Pancreas (tissue), 10 donors: ENCODE results near the gene ADAMTS15. TPM values are rescaled to one million over a fixed set of nuclear protein-coding genes. Genes with fewer than 3 reads are reported as not detected.

ENCODE experiments used
- ATAC-seq, 4 donors: fragments of 200-7000 bp; cut with Tn5 transposase; one replicate each; pipeline versions ENCODE4 v1.8.0 to v1.9.1; 2020; ENCODE audit warnings: mild to moderate bottlenecking in 4 of 4, moderate library complexity in 4 of 4
- DNase-seq, 6 donors: peaks; one replicate each; pipeline ENCODE4 v3.0.0-alpha.2; 2020
- FAIRE-seq: peaks from 2 replicates; lab custom pipeline; 2012; peaks lifted over from hg19 to GRCh38; lab: Jason Lieb, UNC
- H3K27ac ChIP-seq, 4 donors: fragments of 200-600 bp; sonication (generic); 1 replicate in 3 of 4; 2 replicates in 1 of 4; pipeline versions ENCODE4 v1.5.0 to v1.8.0; 2020
- H3K27me3 ChIP-seq, 4 donors: fragments of 200-600 bp; one replicate each; pipeline ENCODE4 v1.8.0; 2021
- H3K36me3 ChIP-seq, 3 donors: fragments of 200-600 bp; sonication (generic) in 1 of 3; one replicate each; pipeline versions ENCODE4 v1.5.0 to v1.8.0; 2020 to 2021
- H3K4me1 ChIP-seq, 3 donors: fragments of 200-600 bp; one replicate each; pipeline ENCODE4 v1.8.0; 2021
- H3K4me3 ChIP-seq, 4 donors: fragments of 200-600 bp; sonication (generic) in 2 of 4; one replicate each; pipeline versions ENCODE4 v1.5.0 to v1.8.0; 2020 to 2021
- H3K9me3 ChIP-seq, 4 donors: fragments of 200-600 bp; one replicate each; pipeline ENCODE4 v1.8.0; 2021
- WGBS, 2 donors: extraction: QIAGEN DNeasy Blood & Tissue Kit; methylation state at CpG; one replicate each; pipeline ENCODE4 v1.1.7; 2013; 5-methylcytosine and 5-hydroxymethylcytosine counted together
- intact Hi-C, 3 donors: fragments of 100-400 bp; cut with DNase I; formaldehyde crosslinking; loops; one replicate each; pipeline versions ENCODE4 v1.11.1 to v1.14.2; 2022
- polyA plus RNA-seq, 2 donors: library from polyadenylated mRNA; stranded (reverse); fragments of 200-250 nt; gene quantifications; one replicate each; pipeline ENCODE4 v1.2.3, GENCODE V29; 2013
- total RNA-seq, 6 donors: library from RNA; stranded (reverse); fragmentation: NEBNext Ultra II Directional in 4 of 6; extraction: Animal tissue kit (Norgen Biotek cat#: 25700) in 4 of 6; gene quantifications; one replicate each; pipeline versions ENCODE4 v1.2.1 to v1.2.4, GENCODE V29; 2021 to 2023
- TF ChIP-seq, protein P1 (sequence below), 4 donors: fragments of 200-600 bp; sonication (generic) in 3 of 4; IDR thresholded peaks; one replicate each; pipeline versions ENCODE4 v1.5.0 to v1.8.0; 2021; ENCODE audit warnings: antibody characterized with exemption in 4 of 4
- donor health status: healthy with polysubstance abuse.
- donor health status: DM: no; HTN: no; CAD: no; lungs with moderate emphysema.
- donor health status: DM: no; HTN: no; CAD: no.
- donor health status: control.
- donor health status: control.
- donor health status: Bipolar disorder and iron deficiency.
- donor health status: DM: yes; HTN: yes; CAD: no.
- donor health status: DM: no; HTN: no; CAD: no.
- donor health status: DM: no; HTN: no; CAD: no.
- donor health status: DM: yes; HTN: yes; CAD: no.

Gene ADAMTS15
- total and polyA plus RNA-seq, 8 donors: 0.14 to 1.2 (median 0.78) TPM

- Histone ChIP-seq H3K4me1 (no peaks in the 10 kb centered on the region), H3K27ac (no peak overlapping the region), H3K4me3 (no peak overlapping the region), H3K9me3 (no peaks in the 10 kb centered on the region), H3K27me3 (no peaks in the 10 kb centered on the region), H3K36me3 (no peaks in the 10 kb centered on the region)
- no peak for ATAC-seq
- no peak for DNase-seq
- FAIRE-seq: no peak
- intact Hi-C loops: no loop called here
- TF ChIP-seq, protein P1, sequence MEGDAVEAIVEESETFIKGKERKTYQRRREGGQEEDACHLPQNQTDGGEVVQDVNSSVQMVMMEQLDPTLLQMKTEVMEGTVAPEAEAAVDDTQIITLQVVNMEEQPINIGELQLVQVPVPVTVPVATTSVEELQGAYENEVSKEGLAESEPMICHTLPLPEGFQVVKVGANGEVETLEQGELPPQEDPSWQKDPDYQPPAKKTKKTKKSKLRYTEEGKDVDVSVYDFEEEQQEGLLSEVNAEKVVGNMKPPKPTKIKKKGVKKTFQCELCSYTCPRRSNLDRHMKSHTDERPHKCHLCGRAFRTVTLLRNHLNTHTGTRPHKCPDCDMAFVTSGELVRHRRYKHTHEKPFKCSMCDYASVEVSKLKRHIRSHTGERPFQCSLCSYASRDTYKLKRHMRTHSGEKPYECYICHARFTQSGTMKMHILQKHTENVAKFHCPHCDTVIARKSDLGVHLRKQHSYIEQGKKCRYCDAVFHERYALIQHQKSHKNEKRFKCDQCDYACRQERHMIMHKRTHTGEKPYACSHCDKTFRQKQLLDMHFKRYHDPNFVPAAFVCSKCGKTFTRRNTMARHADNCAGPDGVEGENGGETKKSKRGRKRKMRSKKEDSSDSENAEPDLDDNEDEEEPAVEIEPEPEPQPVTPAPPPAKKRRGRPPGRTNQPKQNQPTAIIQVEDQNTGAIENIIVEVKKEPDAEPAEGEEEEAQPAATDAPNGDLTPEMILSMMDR (IDR thresholded peaks at IDR 0.05): no peak
These were observed 15.9 kb downstream of the ADAMTS15 start for GRCh38 chr11:130464291-130464812.

- Histone ChIP-seq H3K9me3 (no peaks in the 10 kb centered on the region), H3K4me3 (no peak overlapping the region), H3K27me3 (no peaks in the 10 kb centered on the region), H3K36me3 (no peaks in the 10 kb centered on the region), H3K27ac (no peak overlapping the region), H3K4me1 (no peaks in the 10 kb centered on the region)
- intact Hi-C loops: no loop called here
- no peak for FAIRE-seq
- no peak for ATAC-seq
- TF ChIP-seq, protein P1 (IDR thresholded peaks at IDR 0.05): no peak
- no peak for DNase-seq
- WGBS, 2 donors: 93 to 97% methylated on average over 5 of the region's 5 CpGs
These were observed 16.8 kb downstream of the ADAMTS15 start for GRCh38 chr11:130465263-130465662.

DNA sequence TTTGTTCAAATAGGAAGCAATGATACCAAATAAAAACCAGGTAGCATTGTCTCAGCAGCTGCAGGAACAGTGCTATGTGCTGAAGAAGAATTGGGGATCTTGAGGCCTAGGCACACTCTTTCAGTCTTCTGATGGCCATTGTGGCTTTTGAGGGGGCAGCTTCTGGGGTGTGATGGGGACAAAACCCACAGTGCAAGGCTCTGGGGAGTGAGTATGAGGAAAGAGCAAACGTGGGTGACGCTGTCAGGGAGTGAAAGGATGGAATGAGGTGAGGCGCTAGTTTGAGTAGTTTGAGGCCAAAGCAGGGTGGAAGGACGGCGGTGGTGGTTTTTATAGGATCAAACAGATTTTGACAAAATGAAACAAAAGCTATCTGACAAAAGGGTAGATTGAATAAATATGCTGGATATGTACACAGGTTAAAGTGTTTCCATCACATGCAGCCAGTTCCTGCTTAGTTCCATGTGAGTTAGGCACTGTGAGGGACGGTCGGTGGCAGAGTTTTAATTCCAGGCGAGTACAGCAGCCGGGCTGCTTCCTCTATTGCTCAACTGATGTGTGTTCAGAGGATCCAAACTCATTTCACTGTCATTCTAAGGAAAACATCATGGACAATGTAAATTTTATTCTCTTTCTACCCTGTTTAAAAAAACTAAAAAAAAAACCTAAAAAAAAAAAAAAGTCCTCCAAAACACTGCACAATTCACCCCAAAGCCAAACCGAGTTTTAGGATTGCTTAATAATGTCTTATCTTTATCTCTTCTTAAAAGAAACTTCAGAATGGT, 18.9 kb downstream of the ADAMTS15 start:
- ATAC-seq (no peak), FAIRE-seq (no peak), DNase-seq (no peak)
- H3K27ac ChIP-seq: no peak overlapping the region
- TF ChIP-seq, protein P1 (IDR thresholded peaks at IDR 0.05): no peak
- no peak overlapping the region for H3K4me3 ChIP-seq
- no peaks in the 10 kb centered on the region for H3K9me3 ChIP-seq
- no peaks in the 10 kb centered on the region for H3K4me1 ChIP-seq
- no peaks in the 10 kb centered on the region for H3K27me3 ChIP-seq
- 83 to 90% methylated on average over 10 of the region's 10 CpGs for WGBS, 2 donors
- no peaks in the 10 kb centered on the region for H3K36me3 ChIP-seq
- intact Hi-C loops: no loop called here

DNA sequence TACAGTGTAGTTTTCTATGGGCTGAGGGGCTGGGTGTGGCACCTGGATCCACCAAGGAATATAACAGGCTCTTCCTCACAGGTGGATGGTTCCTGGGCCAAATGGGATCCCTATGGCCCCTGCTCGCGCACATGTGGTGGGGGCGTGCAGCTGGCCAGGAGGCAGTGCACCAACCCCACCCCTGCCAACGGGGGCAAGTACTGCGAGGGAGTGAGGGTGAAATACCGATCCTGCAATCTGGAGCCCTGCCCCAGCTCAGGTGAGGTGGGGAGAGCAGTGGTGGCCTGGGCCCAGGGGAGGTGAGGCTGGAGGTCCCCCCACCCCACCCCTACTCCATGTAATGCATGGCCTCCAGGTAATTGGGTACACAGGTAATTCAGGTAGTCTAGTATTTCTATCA, 20.7 kb downstream of the ADAMTS15 start:
- FAIRE-seq (no peak), DNase-seq (no peak), ATAC-seq (no peak)
- Histone ChIP-seq H3K4me1 (no peaks in the 10 kb centered on the region), H3K4me3 (no peak overlapping the region), H3K9me3 (no peaks in the 10 kb centered on the region), H3K27me3 (no peaks in the 10 kb centered on the region), H3K27ac (no peak overlapping the region), H3K36me3 (no peaks in the 10 kb centered on the region)
- intact Hi-C loops: no loop called here
- TF ChIP-seq, protein P1 (IDR thresholded peaks at IDR 0.05): no peak
- WGBS, 2 donors: 88 to 95% methylated on average over 6 of the region's 6 CpGs
